H9 (cell line): Measurements from ENCODE around the gene PRPH. TPM values are rescaled to one million over a fixed set of nuclear protein-coding genes. Genes with fewer than 3 reads are reported as not detected.
A peak's percentile ranks its signal among the peaks of the same experiment; 100 is the strongest.

Experiments used
- DNase-seq: peaks from one replicate; pipeline ENCODE4 v3.0.0-alpha.2; 2017
- H2AFZ ChIP-seq: one replicate; pipeline ENCODE4 v1.6.1; 2013; ENCODE audit warnings: mild to moderate bottlenecking, low read length, control low read depth, moderate library complexity
- H2AK5ac ChIP-seq: 2 replicates; pipeline ENCODE4 v1.6.1; 2013; ENCODE audit warnings: low read length, control low read depth, mixed read lengths; ENCODE audit not compliant: insufficient read length
- H2BK120ac ChIP-seq: one replicate; pipeline ENCODE4 v1.6.1; 2013; ENCODE audit warnings: low read depth, mild to moderate bottlenecking, low read length, control low read depth, inconsistent platforms; ENCODE audit not compliant: poor library complexity, severe bottlenecking
- H2BK12ac ChIP-seq: 2 replicates; pipeline ENCODE4 v1.6.1; 2013; ENCODE audit warnings: low read length, control low read depth, mixed read lengths, low read depth; ENCODE audit not compliant: insufficient read length
- H2BK15ac ChIP-seq: 2 replicates; pipeline ENCODE4 v1.6.1; 2013; ENCODE audit warnings: low read depth, low read length, control low read depth
- H2BK20ac ChIP-seq: one replicate; pipeline ENCODE4 v1.6.1; 2013; ENCODE audit warnings: low read depth, mild to moderate bottlenecking, low read length, control low read depth, inconsistent platforms; ENCODE audit not compliant: poor library complexity, severe bottlenecking
- H2BK5ac ChIP-seq: 2 replicates; pipeline ENCODE4 v1.6.1; 2013; ENCODE audit warnings: low read length, control low read depth, mixed read lengths; ENCODE audit not compliant: insufficient read length
- H3K14ac ChIP-seq: 2 replicates; pipeline ENCODE4 v1.6.1; 2013; ENCODE audit warnings: low read length, control low read depth; ENCODE audit not compliant: insufficient read depth
- H3K18ac ChIP-seq: 2 replicates; pipeline ENCODE4 v1.6.1; 2013; ENCODE audit warnings: low read depth, mild to moderate bottlenecking, mixed read lengths, low read length, control low read depth; ENCODE audit not compliant: insufficient read length
- H3K23ac ChIP-seq: 2 replicates; pipeline ENCODE4 v1.6.1; 2013; ENCODE audit warnings: low read length, control low read depth, mixed read lengths, low read depth; ENCODE audit not compliant: insufficient read length
- H3K23me2 ChIP-seq: 2 replicates; pipeline ENCODE4 v1.6.1; 2013; ENCODE audit warnings: low read depth, mild to moderate bottlenecking, mixed read lengths, low read length, control low read depth; ENCODE audit not compliant: insufficient read length, poor library complexity, severe bottlenecking
- H3K27ac ChIP-seq: 2 replicates; pipeline ENCODE4 v1.5.1; 2013; ENCODE audit warnings: low read length, control low read depth, mixed read lengths, low read depth; ENCODE audit not compliant: insufficient read length
- H3K27me3 ChIP-seq: 2 replicates; pipeline ENCODE4 v1.6.1; 2013; ENCODE audit warnings: low read length, control low read depth, inconsistent platforms; ENCODE audit not compliant: insufficient read depth
- H3K4ac ChIP-seq: 2 replicates; pipeline ENCODE4 v1.6.1; 2013; ENCODE audit warnings: low read depth, mild to moderate bottlenecking, control low read depth, inconsistent platforms, low read length, moderate library complexity
- H3K4me1 ChIP-seq: 2 replicates; pipeline ENCODE4 v1.6.1; 2013; ENCODE audit warnings: low read length, control low read depth, inconsistent platforms; ENCODE audit not compliant: insufficient read depth
- H3K4me2 ChIP-seq: 2 replicates; pipeline ENCODE4 v1.6.1; 2013; ENCODE audit warnings: low read length, control low read depth, mixed read lengths; ENCODE audit not compliant: insufficient read length, insufficient read depth
- H3K56ac ChIP-seq: 2 replicates; pipeline ENCODE4 v1.6.1; 2013; ENCODE audit warnings: low read depth, mild to moderate bottlenecking, mixed read lengths, low read length, control low read depth; ENCODE audit not compliant: insufficient read length
- H3K79me1 ChIP-seq: 2 replicates; pipeline ENCODE4 v1.6.1; 2013; ENCODE audit warnings: low read depth, mild to moderate bottlenecking, moderate library complexity, low read length, control low read depth, inconsistent platforms; ENCODE audit not compliant: insufficient read depth, poor library complexity, severe bottlenecking
- H3K79me2 ChIP-seq: 2 replicates; pipeline ENCODE4 v1.6.1; 2013; ENCODE audit warnings: low read length, control low read depth, inconsistent platforms; ENCODE audit not compliant: insufficient read depth
- H3K9ac ChIP-seq: 2 replicates; pipeline ENCODE4 v1.6.1; 2013; ENCODE audit warnings: low read length, control low read depth, mixed read lengths; ENCODE audit not compliant: insufficient read length; ENCODE audit errors: extremely low read depth
- H3K9me3 ChIP-seq: one replicate; pipeline ENCODE4 v1.6.1; 2013; ENCODE audit warnings: low read depth, low read length, inconsistent platforms; ENCODE audit not compliant: control insufficient read depth
- H3T11ph ChIP-seq: one replicate; pipeline ENCODE4 v1.6.1; 2013; ENCODE audit warnings: mild to moderate bottlenecking, low read length, control low read depth, inconsistent platforms
- H4K20me1 ChIP-seq: one replicate; pipeline ENCODE4 v1.6.1; 2013; ENCODE audit not compliant: control insufficient read depth, insufficient read length, insufficient read depth
- H4K5ac ChIP-seq: 2 replicates; pipeline ENCODE4 v1.6.1; 2013; ENCODE audit warnings: low read depth, mild to moderate bottlenecking, mixed read lengths, low read length, control low read depth; ENCODE audit not compliant: insufficient read length
- H4K8ac ChIP-seq: replicated peaks from 2 replicates; pipeline ENCODE4 v1.6.1; 2013; ENCODE audit warnings: low read length, control low read depth, mixed read lengths, low read depth; ENCODE audit not compliant: insufficient read length
- H4K91ac ChIP-seq: 2 replicates; pipeline ENCODE4 v1.6.1; 2013; ENCODE audit warnings: low read depth, mild to moderate bottlenecking, moderate library complexity, mixed read lengths, low read length, control low read depth; ENCODE audit not compliant: insufficient read length
- H3K27ac Mint-ChIP-seq, 3 experiments: 2 replicates in 2 of 3; 3 replicates in 1 of 3; pipeline ENCODE4 v1.8.0; 2020 to 2021; ENCODE audit warnings: mixed read lengths in 3 of 3, mild to moderate bottlenecking in 1 of 3, moderate library complexity in 1 of 3
- H3K27me3 Mint-ChIP-seq: 2 replicates; pipeline ENCODE4 v1.8.0; 2021; ENCODE audit warnings: low read depth, mild to moderate bottlenecking, moderate library complexity, mixed read lengths
- H3K36me3 Mint-ChIP-seq, 3 experiments: 2 replicates in 2 of 3; 3 replicates in 1 of 3; pipeline ENCODE4 v1.8.0; 2020 to 2021; ENCODE audit warnings: low read depth in 3 of 3, mixed read lengths in 3 of 3; ENCODE audit not compliant: insufficient read depth in 1 of 3
- H3K4me1 Mint-ChIP-seq, 2 experiments: 2 replicates each; pipeline ENCODE4 v1.8.0; 2020; ENCODE audit warnings: mixed read lengths in 2 of 2
- H3K4me3 Mint-ChIP-seq, 2 experiments: 2 replicates in 1 of 2; 3 replicates in 1 of 2; pipeline ENCODE4 v1.8.0; 2020 to 2021; ENCODE audit warnings: mild to moderate bottlenecking in 2 of 2, mixed read lengths in 2 of 2, moderate library complexity in 1 of 2
- H3K9me3 Mint-ChIP-seq, 2 experiments: 2 replicates in 1 of 2; 3 replicates in 1 of 2; pipeline ENCODE4 v1.8.0; 2020; ENCODE audit warnings: mild to moderate bottlenecking in 2 of 2, mixed read lengths in 2 of 2, moderate library complexity in 1 of 2
- CTCF ChIP-seq: fragments of 200-600 bp; sonication (generic); conservative IDR thresholded peaks from 3 replicates; pipeline ENCODE4 v1.8.0; 2021; ENCODE audit warnings: antibody characterized with exemption, mild to moderate bottlenecking
- WGBS: extraction: QIAGEN DNeasy Blood & Tissue Kit; methylation state at CpG from one replicate; pipeline ENCODE4 v1.1.7; 2013; ENCODE audit warnings: missing lambda C conversion rate, low lambda C conversion rate, mixed read lengths; ENCODE audit not compliant: insufficient read length; ENCODE audit errors: extremely low coverage; 5-methylcytosine and 5-hydroxymethylcytosine counted together
- total RNA-seq: library from RNA; stranded (reverse); gene quantifications from 2 replicates; pipeline ENCODE4 v1.2.1, GENCODE V29; 2021

PRPH gene
- total RNA-seq, 1 experiment from 2014 or later = 1.1 TPM

- Mint-ChIP-seq H3K27me3 (no peaks in the 10 kb centered on the region; the same call in 1 of the 2 replicates), H3K9me3 (no peaks in the 10 kb centered on the region), H3K4me3 (no peak overlapping the region), H3K36me3 (peaks cover 0 to 4% (median 0%) of the 10 kb centered on the region in 3 experiments; a peak in 1 of 7 replicates), H3K4me1 (peaks cover 13 to 18% of the 10 kb centered on the region in 2 experiments), H3K27ac (peak overlapping the region; percentile 17 to 73 (median 50); a peak in 4 of 7 replicates)
- Histone ChIP-seq H3K56ac (no peak overlapping the region), H3K4ac (no peak overlapping the region), H3K79me1 (no peaks in the 10 kb centered on the region), H2BK12ac (no peak overlapping the region), H3K79me2 (no peaks in the 10 kb centered on the region; the same call in 1 of the 2 replicates), H2BK5ac (no peak overlapping the region), H4K8ac (no peak overlapping the region), H4K5ac (no peak overlapping the region), H2BK120ac (no peak overlapping the region), H3K4me2 (no peak overlapping the region), H3K9ac (no peak overlapping the region), H3K27ac (no peak overlapping the region), H3T11ph (no peak overlapping the region), H2AK5ac (no peak overlapping the region), H2AFZ (no peak overlapping the region), H3K14ac (no peak overlapping the region), H2BK15ac (no peak overlapping the region), H3K27me3 (no peaks in the 10 kb centered on the region), H3K9me3 (no peaks in the 10 kb centered on the region), H2BK20ac (no peak overlapping the region), H3K23me2 (no peaks in the 10 kb centered on the region), H3K23ac (no peak overlapping the region), H3K4me1 (no peaks in the 10 kb centered on the region), H4K91ac (no peak overlapping the region), H3K18ac (no peak overlapping the region), H4K20me1 (no peaks in the 10 kb centered on the region)
- no peak for TF ChIP-seq CTCF
- DNase-seq = no peak
- WGBS = no CpG with 5 or more reads among the region's 3 CpGs
Measured at GRCh38 chr12:49260166-49260565, 34.8 kb upstream of the PRPH start.
